Liver (tissue), 3 donors: ENCODE data around the gene TLNRD1.

Experiments
- CTCF ChIP-seq: fragments of 150-350 bp; IDR thresholded peaks from 2 replicates; pipeline ENCODE4 v1.5.1; 2017; ENCODE audit warnings: improper control_type of control experiment, low read depth, low read length; ENCODE audit not compliant: missing input control
- EGR1 ChIP-seq, 2 donors: IDR thresholded peaks; 2 replicates each; pipeline ENCODE4 v1.6.1; 2016 to 2018; ENCODE audit warnings: antibody characterized with exemption in 2 of 2, low read depth in 2 of 2
- GABPA ChIP-seq, 2 donors: IDR thresholded peaks in 1 of 2; conservative IDR thresholded peaks in 1 of 2; 2 replicates each; pipeline ENCODE4 v1.6.1; 2016; ENCODE audit warnings: antibody characterized with exemption in 2 of 2, mild to moderate bottlenecking in 1 of 2, moderate library complexity in 1 of 2
- HNF4A ChIP-seq, 2 donors: conservative IDR thresholded peaks; 2 replicates each; pipeline ENCODE4 v1.6.1; 2016; ENCODE audit warnings: antibody characterized with exemption in 2 of 2, mild to moderate bottlenecking in 2 of 2
- JUND ChIP-seq, 2 donors: IDR thresholded peaks; 2 replicates each; pipeline ENCODE4 v1.6.1; 2016; ENCODE audit warnings: antibody characterized with exemption in 2 of 2
- MAX ChIP-seq: IDR thresholded peaks from 2 replicates; pipeline ENCODE4 v1.6.1; 2016; ENCODE audit warnings: antibody characterized with exemption
- RAD21 ChIP-seq, 2 donors: IDR thresholded peaks; 2 replicates each; pipeline ENCODE4 v1.6.1; 2016; ENCODE audit warnings: antibody characterized with exemption in 2 of 2, mild to moderate bottlenecking in 2 of 2
- REST ChIP-seq: IDR thresholded peaks from 2 replicates; pipeline ENCODE4 v1.6.1; 2016; ENCODE audit warnings: antibody characterized with exemption, mild to moderate bottlenecking
- RXRA ChIP-seq, 2 donors: IDR thresholded peaks; 2 replicates each; pipeline ENCODE4 v1.6.1; 2017 to 2018; ENCODE audit warnings: antibody characterized with exemption in 2 of 2, mild to moderate bottlenecking in 1 of 2
- SP1 ChIP-seq: IDR thresholded peaks from 2 replicates; pipeline ENCODE4 v1.6.1; 2018; ENCODE audit warnings: antibody characterized with exemption, mild to moderate bottlenecking
- TAF1 ChIP-seq: conservative IDR thresholded peaks from 2 replicates; pipeline ENCODE4 v1.6.1; 2016; ENCODE audit warnings: antibody characterized with exemption, mild to moderate bottlenecking
- YY1 ChIP-seq: IDR thresholded peaks from 2 replicates; pipeline ENCODE4 v1.6.1; 2016; ENCODE audit warnings: antibody characterized with exemption, mild to moderate bottlenecking
- ZBTB33 ChIP-seq: IDR thresholded peaks from 2 replicates; pipeline ENCODE4 v1.6.1; 2016; ENCODE audit warnings: antibody characterized with exemption
- donor health status: healthy.
- donor health status: healthy.

DNA sequence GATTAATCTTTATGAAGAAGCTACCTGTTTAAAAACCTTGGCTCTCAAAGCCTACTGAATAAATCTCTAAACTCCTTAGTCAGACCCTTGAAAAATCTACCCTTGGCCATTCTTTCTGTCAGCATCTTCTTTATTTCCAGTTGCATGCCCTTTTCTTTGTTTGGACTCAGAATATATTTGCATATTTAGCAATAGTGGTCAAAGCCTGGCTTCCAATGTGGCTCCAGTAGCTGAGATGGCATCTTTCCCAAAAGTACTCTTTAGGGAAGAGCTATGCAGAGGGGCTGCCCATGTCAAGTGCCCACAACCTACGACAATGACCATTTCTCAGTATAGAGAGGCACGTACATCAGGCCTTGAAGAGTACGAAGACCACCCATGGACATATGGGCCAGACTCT lies 47.2 kb downstream of the TLNRD1 start:
- TF ChIP-seq MAX (no peak), YY1 (no peak), JUND (IDR thresholded peaks at IDR 0.05) (no peak), CTCF (no peak), TAF1 (no peak), REST (no peak), RAD21 (IDR thresholded peaks at IDR 0.05) (no peak), GABPA (IDR thresholded peaks at IDR 0.05 in 1 of 2, conservative IDR thresholded peaks at IDR 0.05 in 1 of 2) (no peak), RXRA (IDR thresholded peaks at IDR 0.05) (no peak), HNF4A (conservative IDR thresholded peaks at IDR 0.05) (peak in 1 of 2 donors; percentile 9), EGR1 (IDR thresholded peaks at IDR 0.05; ENCODE audit: low read depth in 2 of 2) (no peak), ZBTB33 (no peak), SP1 (no peak)
